Activated naive CD4-positive, alpha-beta T cell treated with anti-CD3 and anti-CD28 coated beads, Interleukin-2, amount 50 U/mL, for 72 hours (primary cell): ENCODE data around the gene CENATAC. TPM values are rescaled to one million over a fixed set of nuclear protein-coding genes. Genes with fewer than 3 reads are reported as not detected.
"Not testable (repeated sequence)": the region's sequence is repeated elsewhere in the genome, so short reads cannot be mapped to it uniquely, and the experiment has no call there.

Experiments used
- ATAC-seq, 2 donors: fragments of 150-1000 bp; cut with Tn5 transposase; 2 replicates each; pipeline ENCODE4 v1.10.0; 2021; ENCODE audit warnings: mild to moderate bottlenecking in 2 of 2, moderate library complexity in 2 of 2
- DNase-seq, 2 donors: peaks; one replicate each; pipeline ENCODE4 v3.0.0; 2021 to 2022; ENCODE audit warnings: low spot score in 2 of 2
- H3K27ac Mint-ChIP-seq, 2 donors: one replicate each; pipeline ENCODE4 v1.8.0; 2022; ENCODE audit warnings: mild to moderate bottlenecking in 2 of 2, mixed read lengths in 2 of 2
- H3K36me3 Mint-ChIP-seq, 2 donors: one replicate each; pipeline ENCODE4 v1.8.0; 2022; ENCODE audit warnings: mixed read lengths in 2 of 2
- H3K9me3 Mint-ChIP-seq, 2 donors: one replicate each; pipeline ENCODE4 v1.8.0; 2022; ENCODE audit warnings: mixed read lengths in 2 of 2
- total RNA-seq, 2 donors: library from RNA; stranded (reverse); gene quantifications; one replicate each; pipeline ENCODE4 v1.2.3, GENCODE V29; 2022

CENATAC gene
- total RNA-seq, 2 donors from 2014 or later = 39.0 to 60.1 TPM

DNA sequence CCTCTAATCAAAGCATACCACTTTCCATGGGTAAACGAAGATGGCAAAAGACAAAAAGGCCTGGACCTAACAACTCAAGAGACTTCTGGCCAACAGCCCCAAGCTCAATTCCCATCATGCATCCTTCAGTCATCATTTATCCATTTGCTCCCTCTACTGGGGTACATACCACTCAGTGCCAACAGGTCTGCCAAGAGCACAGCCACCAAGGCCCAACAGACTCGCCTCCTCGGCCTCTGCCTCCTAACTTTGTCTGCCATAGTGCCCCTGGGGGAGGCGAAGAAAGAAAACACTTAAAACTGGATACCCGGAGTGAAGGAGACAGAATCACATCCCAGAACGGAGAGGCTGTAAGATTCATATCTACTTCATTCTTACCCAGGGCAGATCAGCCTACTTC lies 58.0 kb downstream of the CENATAC start:
- peaks cover 41 to 51% of the 10 kb centered on the region in 2 donors for H3K36me3 Mint-ChIP-seq
- H3K9me3 Mint-ChIP-seq = no peaks in the 10 kb centered on the region
- peak in 1 of 2 donors; percentile 39 for DNase-seq
- no peak for ATAC-seq
- peak overlapping the region; percentile 91 to 94 for H3K27ac Mint-ChIP-seq

DNA sequence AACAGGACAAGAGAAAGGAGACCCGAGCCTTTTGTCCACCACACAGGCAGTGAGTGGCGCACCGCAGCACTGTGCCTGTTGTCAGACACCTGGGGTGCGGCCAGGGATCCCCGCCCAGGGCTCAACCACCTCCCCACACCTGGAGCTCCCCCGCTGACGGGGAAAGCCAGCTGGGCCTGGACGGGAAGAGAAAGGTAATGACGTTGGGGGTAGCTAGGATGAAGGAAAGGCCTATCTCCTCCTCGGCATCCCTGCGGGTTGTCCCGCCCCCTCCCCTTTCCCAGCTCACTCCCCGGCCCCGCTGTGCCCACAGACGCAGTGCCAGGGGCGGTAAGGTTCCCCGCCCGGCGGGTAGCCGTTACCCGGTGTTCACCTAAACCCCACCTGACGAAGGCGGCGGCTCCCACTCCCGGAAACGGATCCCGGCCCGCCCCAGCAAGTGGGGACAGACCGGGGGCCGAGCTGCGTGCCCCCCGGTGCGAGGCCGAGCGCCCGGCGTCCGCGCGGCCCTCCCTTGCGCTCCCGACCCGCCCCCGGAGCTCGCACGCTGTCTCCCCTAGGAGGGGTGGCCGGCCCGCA lies 58.6 kb downstream of the CENATAC start:
- DNase-seq (peak; percentile 37 to 73), ATAC-seq (peak; percentile 2 to 12)
- H3K9me3 Mint-ChIP-seq = no peaks in the 10 kb centered on the region
- peaks cover 41 to 51% of the 10 kb centered on the region in 2 donors for H3K36me3 Mint-ChIP-seq
- peak overlapping the region; percentile 91 to 99 for H3K27ac Mint-ChIP-seq

DNA sequence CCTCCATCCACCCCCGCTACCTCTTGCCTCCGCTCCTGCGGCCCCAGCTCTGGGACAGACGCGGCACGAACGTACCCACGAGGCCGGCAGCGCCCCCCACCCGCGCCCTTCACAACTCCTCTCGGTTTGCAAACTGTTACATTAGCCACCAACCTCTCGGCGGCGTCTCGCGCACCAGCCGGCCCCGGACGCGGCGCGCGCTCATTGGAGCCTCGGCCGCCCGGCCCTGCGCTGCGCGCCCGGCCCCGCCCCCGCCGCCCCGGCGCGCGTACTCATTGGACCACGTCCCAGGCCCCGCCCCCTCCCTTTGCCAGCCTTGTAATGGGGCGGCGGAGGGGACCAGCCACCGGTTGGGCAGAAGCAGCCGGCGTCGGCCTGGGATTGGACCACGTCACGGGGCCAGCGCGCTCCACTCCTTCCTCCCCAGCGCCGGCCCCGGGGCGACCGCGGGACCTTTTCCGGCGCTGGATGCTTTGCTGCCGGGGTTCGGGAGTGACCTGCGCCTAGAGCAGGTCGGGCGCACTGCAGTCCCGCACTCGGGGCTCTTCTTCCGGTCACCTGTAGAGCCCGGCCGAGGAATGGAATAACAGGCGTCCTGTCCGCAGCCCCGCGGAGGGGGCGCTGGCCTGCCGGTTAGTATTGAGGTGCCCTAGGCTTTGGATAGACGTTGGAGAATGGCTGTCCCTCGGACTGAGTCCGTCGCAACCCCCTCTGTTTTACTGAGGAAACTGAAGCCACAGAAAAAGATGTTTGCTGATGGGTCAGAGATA lies 59.2 kb downstream of the CENATAC start, which contains the start of gene HYOU1:
HYOU1 (minus strand) TSS at position 206 of the 770 bp plus-strand sequence. CDS start 1,045 bp downstream, outside the sequence.
- H3K27ac Mint-ChIP-seq = peak within 1 kb of the TSS; percentile 91 to 99
- peaks cover 41 to 48% of the 10 kb centered on the region in 2 donors for H3K36me3 Mint-ChIP-seq
- ATAC-seq (peak; percentile 95 to 96), DNase-seq (peak; percentile 99)
- H3K9me3 Mint-ChIP-seq = no peaks in the 10 kb centered on the region

DNA sequence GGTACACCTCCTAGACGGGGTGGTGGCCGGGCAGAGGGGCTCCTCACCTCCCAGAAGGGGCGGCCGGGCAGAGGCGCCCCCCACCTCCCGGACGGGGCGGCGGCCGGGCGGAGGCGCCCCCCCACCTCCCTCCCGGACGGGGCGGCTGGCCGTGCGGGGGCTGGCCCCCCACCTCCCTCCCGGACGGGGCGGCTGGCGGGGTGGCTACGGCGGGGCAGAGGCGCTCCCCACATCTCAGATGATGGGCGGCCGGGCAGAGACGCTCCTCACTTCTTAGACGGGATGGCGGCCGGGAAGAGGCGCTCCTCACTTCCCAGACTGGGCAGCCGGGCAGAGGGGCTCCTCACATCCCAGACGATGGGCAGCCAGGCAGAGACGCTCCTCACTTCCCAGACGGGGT lies 61.2 kb downstream of the CENATAC start:
- H3K9me3 Mint-ChIP-seq, DNase-seq, H3K27ac Mint-ChIP-seq, ATAC-seq: not testable (repeated sequence)
- peaks cover 26 to 36% of the 10 kb centered on the region in 2 donors for H3K36me3 Mint-ChIP-seq

DNA sequence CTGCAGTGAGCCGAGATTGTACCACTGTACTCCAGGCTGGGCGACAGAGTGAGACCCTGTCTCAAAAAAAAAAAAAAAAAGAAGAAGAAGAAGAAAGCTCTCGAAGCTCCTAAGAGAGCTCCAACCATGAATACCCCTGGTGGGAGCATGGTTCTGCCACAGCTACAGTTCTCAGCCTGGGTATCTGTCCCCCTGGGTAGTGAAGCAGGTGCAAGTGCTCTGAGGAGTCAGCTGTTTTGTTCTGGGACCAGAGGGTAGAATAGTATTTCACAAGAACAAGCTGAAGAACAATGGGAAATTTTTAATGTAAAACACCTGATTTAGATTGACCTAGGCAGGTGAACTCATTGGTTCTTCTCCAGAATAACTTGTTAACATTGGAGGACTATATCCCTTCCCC lies 63.3 kb downstream of the CENATAC start:
- Mint-ChIP-seq H3K27ac (no peak overlapping the region), H3K9me3 (no peaks in the 10 kb centered on the region), H3K36me3 (peaks cover 7 to 19% of the 10 kb centered on the region in 2 donors)
- ATAC-seq (no peak), DNase-seq (no peak)

DNA sequence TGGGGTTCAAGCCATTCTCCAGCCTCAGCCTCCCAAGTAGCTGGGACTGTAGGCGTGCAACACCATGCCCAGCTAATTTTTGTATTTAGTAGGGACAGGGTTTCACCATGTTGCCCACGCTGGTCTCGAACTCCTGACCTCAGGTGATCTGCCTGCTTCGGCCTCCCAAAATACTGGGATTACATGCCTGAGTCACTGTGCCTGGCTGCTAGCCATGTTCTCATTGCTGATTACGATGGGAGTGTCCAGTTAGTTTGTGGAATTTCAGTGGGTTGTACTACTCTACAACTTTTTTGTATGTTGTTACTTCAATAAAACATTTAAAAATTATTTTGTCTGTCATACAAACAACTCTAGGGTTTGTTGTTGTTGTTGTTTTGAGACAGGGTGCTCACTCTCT lies 64.8 kb downstream of the CENATAC start:
- H3K36me3 Mint-ChIP-seq = peaks cover 7 to 8% of the 10 kb centered on the region in 2 donors
- DNase-seq (no peak), ATAC-seq (no peak)
- H3K9me3 Mint-ChIP-seq = no peaks in the 10 kb centered on the region
- H3K27ac Mint-ChIP-seq = no peak overlapping the region

DNA sequence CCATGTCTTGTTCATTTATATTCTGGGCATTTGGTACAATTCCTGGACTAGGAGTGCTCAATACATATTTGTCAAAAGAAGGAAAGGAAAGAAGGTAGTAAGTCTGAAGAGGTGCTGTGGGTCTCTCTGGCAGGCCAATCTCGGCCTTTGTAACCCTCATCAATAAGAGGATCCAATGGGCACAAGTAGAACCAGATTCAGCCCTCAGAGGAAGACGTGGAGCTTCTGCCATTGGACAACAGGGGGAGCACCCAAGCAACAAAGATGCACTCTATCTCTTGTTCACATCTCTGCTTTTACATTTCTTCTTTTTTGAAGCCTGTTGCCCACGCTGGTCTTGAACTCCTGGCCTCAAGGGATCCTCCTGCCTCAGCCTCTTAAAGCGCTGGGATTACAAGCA lies 67.4 kb downstream of the CENATAC start:
- peak overlapping the region in 1 of 2 donors; percentile 97 for H3K27ac Mint-ChIP-seq
- H3K9me3 Mint-ChIP-seq = no peaks in the 10 kb centered on the region
- peaks cover 0 to 10% of the 10 kb centered on the region in 2 donors for H3K36me3 Mint-ChIP-seq
- DNase-seq (peak in 1 of 2 donors; percentile 37), ATAC-seq (no peak)

Other genes starting within 250 kb of the CENATAC start
- gene DDX6, start 207.0 kb upstream of the CENATAC start, total RNA-seq = 100 to 1,000 TPM; 180 to 239 TPM
- gene CXCR5, start 114.2 kb upstream of the CENATAC start, total RNA-seq = 10 to 100 TPM in 1 of 2 donors, 1 to 10 TPM in 1; 9.3 to 25.9 TPM
- 10 to 100 TPM; 46.6 to 57.4 TPM for gene BCL9L, start 72.2 kb upstream of the CENATAC start, total RNA-seq
- gene UPK2, start 41.8 kb upstream of the CENATAC start, total RNA-seq = 1 to 10 TPM in 1 of 2 donors, under 1 TPM in 1; 0.80 to 2.0 TPM
- gene FOXR1, start 26.4 kb upstream of the CENATAC start, total RNA-seq = not detected
- gene RPS25, start 20.2 kb downstream of the CENATAC start, total RNA-seq = 1,000 to 10,000 TPM; 1,843 to 2,330 TPM
- gene TRAPPC4, start 20.6 kb downstream of the CENATAC start, total RNA-seq = 100 to 1,000 TPM in 1 of 2 donors, 10 to 100 TPM in 1; 67.3 to 123 TPM
- gene SLC37A4, start 32.7 kb downstream of the CENATAC start, total RNA-seq = 10 to 100 TPM; 22.3 to 33.4 TPM
- 100 to 1,000 TPM in 1 of 2 donors, 10 to 100 TPM in 1; 71.7 to 117 TPM for gene HYOU1, start 59.1 kb downstream of the CENATAC start, total RNA-seq
- 10 to 100 TPM; 26.6 to 42.2 TPM for gene VPS11, start 69.7 kb downstream of the CENATAC start, total RNA-seq
- 10 to 100 TPM; 20.0 to 35.7 TPM for gene HMBS, start 86.7 kb downstream of the CENATAC start, total RNA-seq
- gene DPAGT1, start 103.7 kb downstream of the CENATAC start, total RNA-seq = 10 to 100 TPM; 74.7 to 79.9 TPM
- 10 to 100 TPM; 19.1 to 43.2 TPM for gene C2CD2L, start 109.2 kb downstream of the CENATAC start, total RNA-seq
- 10 to 100 TPM; 38.0 to 53.3 TPM for gene HINFP, start 123.4 kb downstream of the CENATAC start, total RNA-seq
- gene ABCG4, start 150.9 kb downstream of the CENATAC start, total RNA-seq = under 1 TPM; 0.12 to 0.25 TPM
- 10 to 100 TPM; 13.5 to 21.8 TPM for gene NLRX1, start 170.6 kb downstream of the CENATAC start, total RNA-seq
- gene NHERF4, start 187.3 kb downstream of the CENATAC start, total RNA-seq = under 1 TPM; 0.23 to 0.30 TPM
- 10 to 100 TPM; 32.3 to 50.0 TPM for gene CBL, start 208.2 kb downstream of the CENATAC start, total RNA-seq